HG03520 (cell line): Measurements from ENCODE around the gene VPS35.
"Not testable (repeated sequence)": the region's sequence is repeated elsewhere in the genome, so short reads cannot be mapped to it uniquely, and the experiment has no call there.

Experiments used
- ATAC-seq: cut with Tn5 transposase; IDR thresholded peaks from one replicate; pipeline ENCODE4 v1.9.1; 2021; ENCODE audit warnings: mild to moderate bottlenecking, moderate library complexity; ENCODE audit not compliant: unreplicated experiment

VPS35 gene

GRCh38 chr16:46673320-46674013 lies 15.5 kb downstream of the VPS35 start:
- peak; percentile 56 for ATAC-seq

GRCh38 chr16:46662123-46662522 lies 26.9 kb downstream of the VPS35 start:
- no peak for ATAC-seq

GRCh38 chr16:46658925-46659324 lies 30.1 kb downstream of the VPS35 start:
- peak; percentile 80 for ATAC-seq

- no peak for ATAC-seq
Observed at GRCh38 chr16:46651305-46651704, 37.7 kb downstream of the VPS35 start.

- ATAC-seq, result no peak
Observed at GRCh38 chr16:46650254-46650623, 38.7 kb downstream of the VPS35 start.

GRCh38 chr16:46649588-46650253 lies 39.3 kb downstream of the VPS35 start:
- ATAC-seq, result no peak

GRCh38 chr16:46648656-46649055 lies 40.3 kb downstream of the VPS35 start:
- no peak for ATAC-seq

- no peak for ATAC-seq
Observed at GRCh38 chr16:46638947-46639925, 49.7 kb downstream of the VPS35 start.

- no peak for ATAC-seq
Observed at GRCh38 chr16:46632778-46633733, 55.9 kb downstream of the VPS35 start.

- no peak for ATAC-seq
Observed at GRCh38 chr16:46629331-46630219, 59.4 kb downstream of the VPS35 start.

- no peak for ATAC-seq
Observed at GRCh38 chr16:46627746-46628145, 61.2 kb downstream of the VPS35 start.

GRCh38 chr16:46626681-46627080 lies 62.3 kb downstream of the VPS35 start:
- ATAC-seq, result not testable (repeated sequence)

- not testable (repeated sequence) for ATAC-seq
Observed at GRCh38 chr16:46624862-46625261, 64.1 kb downstream of the VPS35 start.

GRCh38 chr16:46623707-46624106 lies 65.3 kb downstream of the VPS35 start:
- not testable (repeated sequence) for ATAC-seq

GRCh38 chr16:46623246-46623645 lies 65.7 kb downstream of the VPS35 start:
- ATAC-seq, result not testable (repeated sequence)

- no peak for ATAC-seq
Observed at GRCh38 chr16:46621934-46622676, 66.9 kb downstream of the VPS35 start.

- peak; percentile 73 for ATAC-seq
Observed at GRCh38 chr16:46621006-46621933, 67.7 kb downstream of the VPS35 start, which contains the start of gene SHCBP1. TSS of gene SHCBP1 (minus strand) at chr16:46621379. CDS start at chr16:46621359, 20 bp downstream.
